IMR-90 (cell line): Measurements from ENCODE around the gene EML3.

Source experiments
- BHLHE40 ChIP-seq: fragments of 150-350 bp; IDR thresholded peaks from 2 replicates; pipeline ENCODE4 v1.6.1; 2016; ENCODE audit warnings: mild to moderate bottlenecking, low read depth, low read length
- CEBPB ChIP-seq: IDR thresholded peaks from 2 replicates; pipeline ENCODE4 v1.6.1; 2012; ENCODE audit warnings: low read depth, low read length, improper control_type of control experiment
- FOS ChIP-seq: fragments of 150-350 bp; IDR thresholded peaks from 2 replicates; pipeline ENCODE4 v1.6.1; 2016; ENCODE audit warnings: low read depth, low read length
- MAFK ChIP-seq: IDR thresholded peaks from 2 replicates; pipeline ENCODE4 v1.6.1; 2012; ENCODE audit warnings: low read depth, low read length, improper control_type of control experiment
- MXI1 ChIP-seq: IDR thresholded peaks from 2 replicates; pipeline ENCODE4 v1.6.1; 2012; ENCODE audit warnings: low read depth, mild to moderate bottlenecking, low read length, moderate library complexity, borderline replicate concordance
- POLR2A ChIP-seq: IDR thresholded peaks from 2 replicates; pipeline ENCODE4 v1.6.1; 2012; ENCODE audit warnings: mild to moderate bottlenecking, low read depth, low read length
- RCOR1 ChIP-seq: IDR thresholded peaks from 2 replicates; pipeline ENCODE4 v1.6.1; 2012; ENCODE audit warnings: mild to moderate bottlenecking, low read length, improper control_type of control experiment; ENCODE audit not compliant: insufficient replicate concordance
- RFX5 ChIP-seq: IDR thresholded peaks from 2 replicates; pipeline ENCODE4 v1.8.0; 2012; ENCODE audit warnings: low read depth, mild to moderate bottlenecking, low read length, moderate library complexity
- SMC3 ChIP-seq: fragments of 150-350 bp; IDR thresholded peaks from 2 replicates; pipeline ENCODE4 v1.6.1; 2016; ENCODE audit warnings: low read depth, mild to moderate bottlenecking, antibody characterized with exemption, low read length, moderate library complexity
- TF ChIP-seq, protein P1 (sequence below): conservative IDR thresholded peaks from 2 replicates; pipeline ENCODE4 v1.5.1; 2012; ENCODE audit warnings: mild to moderate bottlenecking, low read depth, low read length, improper control_type of control experiment
- TF ChIP-seq, protein P2 (sequence below): fragments of 150-350 bp; IDR thresholded peaks from 2 replicates; pipeline ENCODE4 v1.6.1; 2016; ENCODE audit warnings: low read depth, mild to moderate bottlenecking, low read length, moderate library complexity, borderline replicate concordance

GRCh38 chr11:62555464-62556107, 57.0 kb downstream of the EML3 start:
- TF ChIP-seq, protein P1, sequence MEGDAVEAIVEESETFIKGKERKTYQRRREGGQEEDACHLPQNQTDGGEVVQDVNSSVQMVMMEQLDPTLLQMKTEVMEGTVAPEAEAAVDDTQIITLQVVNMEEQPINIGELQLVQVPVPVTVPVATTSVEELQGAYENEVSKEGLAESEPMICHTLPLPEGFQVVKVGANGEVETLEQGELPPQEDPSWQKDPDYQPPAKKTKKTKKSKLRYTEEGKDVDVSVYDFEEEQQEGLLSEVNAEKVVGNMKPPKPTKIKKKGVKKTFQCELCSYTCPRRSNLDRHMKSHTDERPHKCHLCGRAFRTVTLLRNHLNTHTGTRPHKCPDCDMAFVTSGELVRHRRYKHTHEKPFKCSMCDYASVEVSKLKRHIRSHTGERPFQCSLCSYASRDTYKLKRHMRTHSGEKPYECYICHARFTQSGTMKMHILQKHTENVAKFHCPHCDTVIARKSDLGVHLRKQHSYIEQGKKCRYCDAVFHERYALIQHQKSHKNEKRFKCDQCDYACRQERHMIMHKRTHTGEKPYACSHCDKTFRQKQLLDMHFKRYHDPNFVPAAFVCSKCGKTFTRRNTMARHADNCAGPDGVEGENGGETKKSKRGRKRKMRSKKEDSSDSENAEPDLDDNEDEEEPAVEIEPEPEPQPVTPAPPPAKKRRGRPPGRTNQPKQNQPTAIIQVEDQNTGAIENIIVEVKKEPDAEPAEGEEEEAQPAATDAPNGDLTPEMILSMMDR: no peak
- TF ChIP-seq MXI1 (no peak), POLR2A (no peak), CEBPB (no peak), RCOR1 (no peak), RFX5 (no peak), MAFK (no peak), FOS (no peak), BHLHE40 (no peak), SMC3 (no peak)
- TF ChIP-seq, protein P2, sequence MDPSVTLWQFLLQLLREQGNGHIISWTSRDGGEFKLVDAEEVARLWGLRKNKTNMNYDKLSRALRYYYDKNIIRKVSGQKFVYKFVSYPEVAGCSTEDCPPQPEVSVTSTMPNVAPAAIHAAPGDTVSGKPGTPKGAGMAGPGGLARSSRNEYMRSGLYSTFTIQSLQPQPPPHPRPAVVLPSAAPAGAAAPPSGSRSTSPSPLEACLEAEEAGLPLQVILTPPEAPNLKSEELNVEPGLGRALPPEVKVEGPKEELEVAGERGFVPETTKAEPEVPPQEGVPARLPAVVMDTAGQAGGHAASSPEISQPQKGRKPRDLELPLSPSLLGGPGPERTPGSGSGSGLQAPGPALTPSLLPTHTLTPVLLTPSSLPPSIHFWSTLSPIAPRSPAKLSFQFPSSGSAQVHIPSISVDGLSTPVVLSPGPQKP: no peak
